Karpas-422 (cell line): Measurements from ENCODE around the gene NUDT10. TPM values are rescaled to one million over a fixed set of nuclear protein-coding genes. Genes with fewer than 3 reads are reported as not detected.
A peak's percentile ranks its signal among the peaks of the same experiment; 100 is the strongest.
"Not testable (repeated sequence)": the region's sequence is repeated elsewhere in the genome, so short reads cannot be mapped to it uniquely, and the experiment has no call there.

Source experiments
- DNase-seq: peaks from one replicate; pipeline ENCODE4 v3.0.0-alpha.2; 2015
- H2AFZ ChIP-seq: fragments of 200-600 bp; sonication (generic); 2 replicates; pipeline ENCODE4 v1.6.1; 2014; ENCODE audit warnings: antibody characterized with exemption, low read length, mixed read lengths
- H3K27ac ChIP-seq: fragments of 200-600 bp; sonication (generic); 2 replicates; pipeline ENCODE4 v1.5.1; 2014; ENCODE audit warnings: mild to moderate bottlenecking, low read length, moderate library complexity
- H3K27me3 ChIP-seq: fragments of 200-600 bp; sonication (generic); 2 replicates; pipeline ENCODE4 v1.6.1; 2014; ENCODE audit warnings: low read length, mixed read lengths
- H3K36me3 ChIP-seq: fragments of 200-600 bp; sonication (generic); 2 replicates; pipeline ENCODE4 v1.6.1; 2014; ENCODE audit warnings: low read length, mixed read lengths; ENCODE audit not compliant: insufficient read depth
- H3K4me1 ChIP-seq: fragments of 200-600 bp; sonication (generic); 2 replicates; pipeline ENCODE4 v1.6.1; 2014; ENCODE audit warnings: mild to moderate bottlenecking, low read length, mixed read lengths
- H3K4me2 ChIP-seq: fragments of 200-600 bp; sonication (generic); 2 replicates; pipeline ENCODE4 v1.6.1; 2014; ENCODE audit warnings: low read length, low read depth, mild to moderate bottlenecking; ENCODE audit not compliant: poor library complexity, severe bottlenecking
- H3K4me3 ChIP-seq: fragments of 200-600 bp; sonication (generic); 2 replicates; pipeline ENCODE4 v1.5.1; 2014; ENCODE audit warnings: mild to moderate bottlenecking, antibody characterized with exemption, low read length, mixed read lengths
- H3K79me2 ChIP-seq: fragments of 200-600 bp; sonication (generic); 2 replicates; pipeline ENCODE4 v1.6.1; 2014; ENCODE audit warnings: mild to moderate bottlenecking, low read length, mixed read lengths
- H3K9ac ChIP-seq: fragments of 200-600 bp; sonication (generic); 2 replicates; pipeline ENCODE4 v1.6.0; 2014; ENCODE audit warnings: low read length
- H3K9me2 ChIP-seq: fragments of 200-600 bp; sonication (generic), shearing (Covaris generic); replicated peaks from 2 replicates; pipeline ENCODE4 v1.6.0; 2014; ENCODE audit warnings: mild to moderate bottlenecking, low read length, moderate library complexity; ENCODE audit not compliant: insufficient read depth
- H3K9me3 ChIP-seq: fragments of 300-700, 200-600 bp; sonication (generic); 2 replicates; pipeline ENCODE4 v1.6.1; 2014; ENCODE audit warnings: low read length, mixed read lengths
- H4K20me1 ChIP-seq: fragments of 200-600 bp; sonication (generic); 2 replicates; pipeline ENCODE4 v1.6.1; 2014; ENCODE audit warnings: mild to moderate bottlenecking, antibody characterized with exemption, low read length, low read depth; ENCODE audit not compliant: insufficient read depth
- total RNA-seq: library from RNA; depleted of rRNA; stranded (reverse); fragments of >200 nt; shearing (Covaris generic); gene quantifications from 2 replicates; pipeline ENCODE4 v1.2.3, GENCODE V29; 2014; ENCODE audit warnings: low replicate concordance; rRNA removed

NUDT10 gene
- total RNA-seq, result not detected in 2 replicates

GRCh38 chrX:51332188-51332942 lies at the start of gene NUDT10:
TSS of gene NUDT10 (plus strand) at chrX:51332822. CDS start at chrX:51332966, 144 bp downstream.
- Histone ChIP-seq H3K9me2 (no peaks in the 10 kb centered on the region), H3K9ac (no peak within 1 kb of the TSS), H4K20me1 (no peaks in the 10 kb centered on the region), H2AFZ (no peak within 1 kb of the TSS), H3K36me3 (no peaks in the 10 kb centered on the region), H3K9me3 (no peaks in the 10 kb centered on the region), H3K4me1 (no peaks in the 10 kb centered on the region), H3K4me3 (no peak within 1 kb of the TSS), H3K4me2 (no peak within 1 kb of the TSS), H3K79me2 (no peaks in the 10 kb centered on the region), H3K27ac (no peak within 1 kb of the TSS), H3K27me3 (no peaks in the 10 kb centered on the region)
- DNase-seq, result no peak

- DNase-seq, result no peak
- Histone ChIP-seq H3K79me2 (no peaks in the 10 kb centered on the region), H3K27ac (no peak overlapping the region), H3K9me2 (no peaks in the 10 kb centered on the region), H3K4me1 (no peaks in the 10 kb centered on the region), H3K27me3 (no peaks in the 10 kb centered on the region), H4K20me1 (no peaks in the 10 kb centered on the region), H3K9ac (no peak overlapping the region), H3K4me3 (no peak overlapping the region), H3K36me3 (no peaks in the 10 kb centered on the region), H2AFZ (no peak overlapping the region), H3K9me3 (no peaks in the 10 kb centered on the region), H3K4me2 (no peak overlapping the region)
These were observed 40.2 kb upstream of the NUDT10 start for GRCh38 chrX:51292421-51292820.

- no peaks in the 10 kb centered on the region for H3K27me3 ChIP-seq
- no peaks in the 10 kb centered on the region for H3K36me3 ChIP-seq
- H4K20me1 ChIP-seq, result no peaks in the 10 kb centered on the region
- no peak overlapping the region for H3K27ac ChIP-seq
- DNase-seq, result no peak
- H3K9ac ChIP-seq, result no peak overlapping the region
- H3K4me3 ChIP-seq, result no peak overlapping the region
- no peak overlapping the region for H2AFZ ChIP-seq
- H3K9me3 ChIP-seq, result no peaks in the 10 kb centered on the region
- H3K4me2 ChIP-seq, result no peak overlapping the region
- H3K9me2 ChIP-seq, result no peaks in the 10 kb centered on the region
- no peaks in the 10 kb centered on the region for H3K79me2 ChIP-seq
- no peaks in the 10 kb centered on the region for H3K4me1 ChIP-seq
These were observed 36.5 kb upstream of the NUDT10 start for GRCh38 chrX:51296138-51296537.

GRCh38 chrX:51316271-51316670 lies 16.4 kb upstream of the NUDT10 start:
- no peaks in the 10 kb centered on the region for H3K79me2 ChIP-seq
- H3K4me1 ChIP-seq, result no peaks in the 10 kb centered on the region
- H4K20me1 ChIP-seq, result no peaks in the 10 kb centered on the region
- H3K9me2 ChIP-seq, result no peaks in the 10 kb centered on the region
- no peaks in the 10 kb centered on the region for H3K36me3 ChIP-seq
- H3K27me3 ChIP-seq, result no peaks in the 10 kb centered on the region
- no peak overlapping the region for H2AFZ ChIP-seq
- no peak overlapping the region for H3K27ac ChIP-seq
- no peak overlapping the region for H3K4me3 ChIP-seq
- DNase-seq, result no peak
- no peak overlapping the region for H3K9ac ChIP-seq
- H3K4me2 ChIP-seq, result no peak overlapping the region
- H3K9me3 ChIP-seq, result no peaks in the 10 kb centered on the region

GRCh38 chrX:51332943-51333785 lies 542 bp downstream of the NUDT10 start:
- not testable (repeated sequence) for H3K36me3 ChIP-seq, H3K4me2 ChIP-seq, H3K27ac ChIP-seq, H3K79me2 ChIP-seq, H3K9me2 ChIP-seq, H3K4me3 ChIP-seq, H3K4me1 ChIP-seq, H3K9me3 ChIP-seq, DNase-seq, H2AFZ ChIP-seq, H4K20me1 ChIP-seq, H3K27me3 ChIP-seq, H3K9ac ChIP-seq

- Histone ChIP-seq H3K9me2 (no peaks in the 10 kb centered on the region), H4K20me1 (no peaks in the 10 kb centered on the region), H3K36me3 (no peaks in the 10 kb centered on the region), H3K27me3 (no peaks in the 10 kb centered on the region), H3K27ac (no peak overlapping the region), H3K4me3 (no peak overlapping the region), H3K4me2 (no peak overlapping the region), H3K4me1 (no peaks in the 10 kb centered on the region), H2AFZ (no peak overlapping the region), H3K79me2 (no peaks in the 10 kb centered on the region), H3K9ac (no peak overlapping the region), H3K9me3 (no peaks in the 10 kb centered on the region)
- DNase-seq, result no peak
These were observed 1.7 kb downstream of the NUDT10 start for GRCh38 chrX:51334276-51334675.

GRCh38 chrX:51336584-51336983 lies 4.0 kb downstream of the NUDT10 start:
- Histone ChIP-seq H3K4me3 (no peak overlapping the region), H3K4me2 (no peak overlapping the region), H3K36me3 (no peaks in the 10 kb centered on the region), H4K20me1 (no peaks in the 10 kb centered on the region), H3K4me1 (no peaks in the 10 kb centered on the region), H3K9ac (no peak overlapping the region), H2AFZ (no peak overlapping the region), H3K79me2 (no peaks in the 10 kb centered on the region), H3K27me3 (no peaks in the 10 kb centered on the region), H3K9me2 (no peaks in the 10 kb centered on the region), H3K9me3 (no peaks in the 10 kb centered on the region), H3K27ac (no peak overlapping the region)
- peak; percentile 80 for DNase-seq

- Histone ChIP-seq H3K4me1 (no peaks in the 10 kb centered on the region), H3K27ac (no peak overlapping the region), H3K4me3 (no peak overlapping the region), H4K20me1 (no peaks in the 10 kb centered on the region), H3K36me3 (no peaks in the 10 kb centered on the region), H3K9me3 (no peaks in the 10 kb centered on the region), H3K79me2 (no peaks in the 10 kb centered on the region), H3K9me2 (no peaks in the 10 kb centered on the region), H3K9ac (no peak overlapping the region), H3K4me2 (no peak overlapping the region), H3K27me3 (no peaks in the 10 kb centered on the region), H2AFZ (no peak overlapping the region)
- no peak for DNase-seq
These were observed 28.6 kb downstream of the NUDT10 start for GRCh38 chrX:51361251-51361650.
